Left ventricle myocardium superior (tissue), 1 donor: Measurements from ENCODE around the gene FBLN2. TPM values are rescaled to one million over a fixed set of nuclear protein-coding genes. Genes with fewer than 3 reads are reported as not detected.
A peak's percentile ranks its signal among the peaks of the same experiment; 100 is the strongest.

ENCODE experiments used
- ATAC-seq: fragments of 200-7000 bp; cut with Tn5 transposase; one replicate; pipeline ENCODE4 v1.9.1; 2020; ENCODE audit warnings: mild to moderate bottlenecking, moderate library complexity
- DNase-seq: peaks from one replicate; pipeline ENCODE4 v3.0.0-alpha.2; 2020
- intact Hi-C: fragments of 100-400 bp; cut with micrococcal nuclease; formaldehyde crosslinking; loops from one replicate; pipeline ENCODE4 v1.11.0; 2022
- total RNA-seq: library from RNA; stranded (reverse); fragmentation: NEBNext Ultra II Directional; extraction: Animal tissue kit (Norgen Biotek cat#: 25700); gene quantifications from one replicate; pipeline ENCODE4 v1.2.1, GENCODE V29; 2021
- donor health status: DM: no; HTN: yes; CAD: no; lungs with severe emphysema.

Gene FBLN2
- total RNA-seq, 1 donor from 2014 or later: 53.8 TPM

- intact Hi-C loops: no loop called here
- DNase-seq: peak; percentile 80
- peak; percentile 69 for ATAC-seq
Observed at GRCh38 chr3:13543253-13543652, 5.7 kb upstream of the FBLN2 start.

- DNase-seq (no peak), ATAC-seq (no peak)
- intact Hi-C loops: no loop called here
Observed at GRCh38 chr3:13544293-13544831, 4.6 kb upstream of the FBLN2 start.

- intact Hi-C loops: no loop called here
- no peak for ATAC-seq
- DNase-seq: no peak
Observed at GRCh38 chr3:13544951-13545651, 3.8 kb upstream of the FBLN2 start.

GRCh38 chr3:13545952-13546454, 2.9 kb upstream of the FBLN2 start:
- ATAC-seq (no peak), DNase-seq (no peak)
- intact Hi-C loops: no loop called here

- peak; percentile 52 for ATAC-seq
- peak; percentile 84 for DNase-seq
- intact Hi-C loops: no loop called here
Observed at GRCh38 chr3:13546667-13547171, 2.2 kb upstream of the FBLN2 start.

- DNase-seq: no peak
- peak; percentile 14 for ATAC-seq
- intact Hi-C loops: no loop called here
Observed at GRCh38 chr3:13547591-13548371, 1.1 kb upstream of the FBLN2 start.

- no peak for ATAC-seq
- no peak for DNase-seq
- intact Hi-C loops: no loop called here
Observed at GRCh38 chr3:13549623-13550422, 898 bp downstream of the FBLN2 start.

- DNase-seq: no peak
Observed at GRCh38 chr3:13550423-13550690, 1.4 kb downstream of the FBLN2 start.

GRCh38 chr3:13550791-13551360, 2.0 kb downstream of the FBLN2 start:
- DNase-seq: no peak
- intact Hi-C loops: no loop called here
- ATAC-seq: no peak

More at GRCh38 chr3:13550423-13550690, 1.4 kb downstream of the FBLN2 start:
- intact Hi-C loops: no loop called here
- ATAC-seq: no peak

GRCh38 chr3:13552857-13553652, 4.1 kb downstream of the FBLN2 start:
- intact Hi-C loops: no loop called here
- no peak for ATAC-seq
- peak; percentile 66 for DNase-seq

GRCh38 chr3:13553686-13554085, 4.8 kb downstream of the FBLN2 start:
- intact Hi-C loops: no loop called here
- DNase-seq (no peak), ATAC-seq (no peak)

- DNase-seq (no peak), ATAC-seq (no peak)
- intact Hi-C loops: no loop called here
Observed at GRCh38 chr3:13555753-13556152, 6.8 kb downstream of the FBLN2 start.

- DNase-seq (no peak), ATAC-seq (peak; percentile 3)
- intact Hi-C loops: no loop called here
Observed at GRCh38 chr3:13556207-13556606, 7.3 kb downstream of the FBLN2 start.

- intact Hi-C loops: no loop called here
- DNase-seq: no peak
- no peak for ATAC-seq
Observed at GRCh38 chr3:13556917-13557316, 8.0 kb downstream of the FBLN2 start.

GRCh38 chr3:13557417-13557816, 8.5 kb downstream of the FBLN2 start:
- no peak for DNase-seq
- intact Hi-C loops: no loop called here
- ATAC-seq: no peak

GRCh38 chr3:13557926-13558325, 9.0 kb downstream of the FBLN2 start:
- DNase-seq: no peak
- ATAC-seq: no peak
- intact Hi-C loops: no loop called here

GRCh38 chr3:13558651-13559050, 9.7 kb downstream of the FBLN2 start:
- ATAC-seq (no peak), DNase-seq (no peak)
- intact Hi-C loops: no loop called here

GRCh38 chr3:13559764-13560525, 11.0 kb downstream of the FBLN2 start:
- DNase-seq (peak; percentile 70), ATAC-seq (peak; percentile 77)
- intact Hi-C loops: no loop called here
